GM18517 (cell line): Measurements from ENCODE around the gene ITGAD.

Experiments used
- ATAC-seq: cut with Tn5 transposase; IDR thresholded peaks from one replicate; pipeline ENCODE4 v1.9.1; 2021; ENCODE audit warnings: mild to moderate bottlenecking, moderate library complexity; ENCODE audit not compliant: unreplicated experiment

Gene ITGAD

GRCh38 chr16:31458844-31459686, 65.9 kb downstream of the ITGAD start, which contains the start of gene ARMC5:
Gene ARMC5 (plus strand): TSS chr16:31459501. CDS start chr16:31459525, 24 bp downstream.
- ATAC-seq, result peak; percentile 78

GRCh38 chr16:31459687-31460581, 66.8 kb downstream of the ITGAD start:
- peak; percentile 71 for ATAC-seq

- ATAC-seq, result no peak
Observed at GRCh38 chr16:31460582-31461002, 67.5 kb downstream of the ITGAD start.

- ATAC-seq, result no peak
Observed at GRCh38 chr16:31461201-31461920, 68.2 kb downstream of the ITGAD start.

- ATAC-seq, result no peak
Observed at GRCh38 chr16:31461921-31462804, 69.0 kb downstream of the ITGAD start.

GRCh38 chr16:31464348-31464769, 71.2 kb downstream of the ITGAD start:
- ATAC-seq, result no peak

- no peak for ATAC-seq
Observed at GRCh38 chr16:31464781-31465260, 71.7 kb downstream of the ITGAD start.

GRCh38 chr16:31465788-31466370, 72.7 kb downstream of the ITGAD start:
- no peak for ATAC-seq

- no peak for ATAC-seq
Observed at GRCh38 chr16:31466381-31466841, 73.3 kb downstream of the ITGAD start.

- ATAC-seq, result no peak
Observed at GRCh38 chr16:31467151-31467773, 74.1 kb downstream of the ITGAD start.

GRCh38 chr16:31467858-31468257, 74.7 kb downstream of the ITGAD start:
- ATAC-seq, result no peak

- no peak for ATAC-seq
Observed at GRCh38 chr16:31470615-31471014, 77.5 kb downstream of the ITGAD start.

- ATAC-seq, result no peak
Observed at GRCh38 chr16:31471241-31471874, 78.2 kb downstream of the ITGAD start.

- ATAC-seq, result no peak
Observed at GRCh38 chr16:31471875-31472708, 79.0 kb downstream of the ITGAD start, which contains the start of gene TGFB1I1. Gene TGFB1I1 (plus strand): TSS chr16:31472152. CDS start chr16:31472189, 37 bp downstream.

GRCh38 chr16:31472709-31473203, 79.6 kb downstream of the ITGAD start:
- ATAC-seq, result no peak

- ATAC-seq, result no peak
Observed at GRCh38 chr16:31473264-31473984, 80.3 kb downstream of the ITGAD start.
